ENCODE measurements around the gene SORCS2.

DNA sequence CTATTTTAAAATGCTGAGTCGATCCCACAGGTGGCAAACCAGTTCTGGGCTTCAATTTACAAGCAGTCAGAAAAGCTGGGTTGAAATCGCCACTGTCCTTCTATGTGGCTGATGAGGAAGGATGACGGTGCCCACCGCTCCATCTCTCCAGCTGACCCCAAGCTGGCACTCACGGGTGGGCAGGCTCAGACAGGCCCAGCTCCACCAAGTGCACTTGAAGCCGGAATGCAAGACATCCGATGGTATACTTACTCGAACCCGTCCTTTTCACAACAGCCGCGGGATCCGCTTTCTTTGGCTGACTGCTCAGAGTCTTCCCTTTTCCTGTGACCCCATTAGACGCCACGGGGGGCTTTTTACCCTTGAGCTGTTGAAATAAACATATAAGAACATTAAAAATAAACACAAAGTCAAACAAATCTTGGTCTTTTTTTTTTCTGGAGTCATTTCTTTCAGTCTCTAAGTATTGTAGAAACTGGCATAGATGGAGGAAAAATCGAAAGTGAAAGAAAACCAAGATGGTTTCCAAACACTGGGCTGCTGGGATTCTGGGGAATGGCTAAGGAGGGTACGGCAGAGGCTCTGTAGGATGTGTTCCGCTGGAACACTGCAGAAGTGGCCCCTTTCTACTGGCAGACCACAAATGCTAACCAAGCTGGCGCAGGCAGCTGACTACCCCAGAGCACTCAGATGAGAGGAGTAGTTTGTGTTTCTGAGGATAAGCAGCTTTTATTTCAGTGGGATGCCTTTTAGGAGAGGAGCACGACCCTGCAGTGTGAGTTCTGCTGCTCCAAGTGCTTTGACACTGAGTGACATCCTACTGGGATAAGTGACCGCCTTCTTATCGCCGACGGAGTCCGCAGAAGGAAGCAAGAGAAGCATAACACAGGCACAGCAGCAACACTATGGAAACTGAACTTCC, 586.4 kb downstream of the SORCS2 start:
- no peak for TF ChIP-seq SUZ12 (IDR thresholded peaks at IDR 0.05; ENCODE audit: extremely low read depth, insufficient read depth, insufficient read length)
- no peak for TF ChIP-seq YY1 (IDR thresholded peaks at IDR 0.05; ENCODE audit: insufficient read depth, insufficient read length)
- TF ChIP-seq ZNF274 (IDR thresholded peaks at IDR 0.05; ENCODE audit: low read depth, low read length): no peak
